HEK293 (cell line): ENCODE measurements around the gene OSBPL10.

ENCODE experiments used
- CTCF ChIA-PET: fragments of 350-600 bp; formaldehyde crosslinking; extraction: SDS; loops from one replicate; lab custom pipeline; 2021; ENCODE audit warnings: antibody characterized with exemption; lab: Yijun Ruan, JAX
- POLR2A ChIA-PET: fragments of 300-600 bp; formaldehyde crosslinking; extraction: SDS; loops from one replicate; lab custom pipeline; 2020; ENCODE audit warnings: antibody characterized with exemption, inconsistent platforms; lab: Yijun Ruan, JAX
- H3K27ac ChIP-seq: fragments of 200-500 bp; sonication (Bioruptor generic); 2 replicates; pipeline ENCODE4 v1.5.1; 2014; ENCODE audit warnings: low read depth, low read length, control low read depth, inconsistent platforms; ENCODE audit errors: extremely low read depth
- H3K36me3 ChIP-seq, 2 experiments: fragments of 200-500 bp in 1 of 2; sonication (Bioruptor generic) in 1 of 2; 1 replicate in 1 of 2; 2 replicates in 1 of 2; pipeline ENCODE4 v1.5.1; 2014 to 2017; ENCODE audit warnings: inconsistent platforms in 2 of 2, low read length in 2 of 2; ENCODE audit not compliant: control insufficient read depth in 2 of 2, insufficient read depth in 1 of 2
- H3K4me1 ChIP-seq: fragments of 200-500 bp; sonication (Bioruptor generic); 2 replicates; pipeline ENCODE4 v1.5.1; 2014; ENCODE audit warnings: mild to moderate bottlenecking, low read length, inconsistent platforms; ENCODE audit not compliant: control insufficient read depth, insufficient read depth
- H3K4me3 ChIP-seq: 2 replicates; pipeline ENCODE4 v1.5.1; 2011; ENCODE audit warnings: low read depth, mild to moderate bottlenecking, control low read depth, low read length, moderate library complexity
- H3K9me3 ChIP-seq: fragments of 200-500 bp; sonication (Bioruptor generic); 2 replicates; pipeline ENCODE4 v1.5.1; 2014; ENCODE audit warnings: low read depth, low read length, inconsistent platforms; ENCODE audit not compliant: control insufficient read depth, insufficient read depth
- GLIS2 ChIP-seq: fragments of 450-650 bp; formaldehyde crosslinking; IDR thresholded peaks from 2 replicates; pipeline ENCODE4 v1.5.1; 2016; ENCODE audit warnings: missing biosample characterization, missing genetic modification characterization
- IKZF3 ChIP-seq: fragments of 450-650 bp; IDR thresholded peaks from 2 replicates; pipeline ENCODE4 v1.5.0; 2018; ENCODE audit warnings: missing biosample characterization, mild to moderate bottlenecking, missing genetic modification characterization, moderate library complexity
- KLF1 ChIP-seq: fragments of 450-650 bp; formaldehyde crosslinking; IDR thresholded peaks from 2 replicates; pipeline ENCODE4 v1.5.1; 2016; ENCODE audit warnings: missing biosample characterization, missing genetic modification characterization
- SCRT1 ChIP-seq: fragments of 450-650 bp; formaldehyde crosslinking; IDR thresholded peaks from 2 replicates; pipeline ENCODE4 v1.5.1; 2016; ENCODE audit warnings: missing biosample characterization, missing genetic modification characterization, borderline replicate concordance
- SCRT2 ChIP-seq: fragments of 450-650 bp; formaldehyde crosslinking; IDR thresholded peaks from 2 replicates; pipeline ENCODE4 v1.5.1; 2016; ENCODE audit warnings: missing biosample characterization, missing genetic modification characterization
- YY2 ChIP-seq: fragments of 450-650 bp; formaldehyde crosslinking; IDR thresholded peaks from 2 replicates; pipeline ENCODE4 v1.5.1; 2016; ENCODE audit warnings: missing biosample characterization, missing genetic modification characterization
- ZBTB8A ChIP-seq: fragments of 450-650 bp; formaldehyde crosslinking; IDR thresholded peaks from 2 replicates; pipeline ENCODE4 v1.5.1; 2016; ENCODE audit warnings: missing biosample characterization, missing genetic modification characterization
- ZFP3 ChIP-seq: fragments of 450-650 bp; formaldehyde crosslinking; IDR thresholded peaks from 2 replicates; pipeline ENCODE4 v1.5.1; 2016; ENCODE audit warnings: low read depth, missing biosample characterization, missing genetic modification characterization
- ZFP37 ChIP-seq: fragments of 450-650 bp; formaldehyde crosslinking; IDR thresholded peaks from 2 replicates; pipeline ENCODE4 v1.5.1; 2016; ENCODE audit warnings: missing biosample characterization, missing genetic modification characterization
- ZNF146 ChIP-seq: fragments of 450-650 bp; formaldehyde crosslinking; IDR thresholded peaks from 2 replicates; pipeline ENCODE4 v1.5.1; 2016; ENCODE audit warnings: missing biosample characterization, missing genetic modification characterization
- ZNF202 ChIP-seq: fragments of 450-650 bp; formaldehyde crosslinking; IDR thresholded peaks from 2 replicates; pipeline ENCODE4 v1.5.1; 2016; ENCODE audit warnings: missing biosample characterization, missing genetic modification characterization, borderline replicate concordance
- ZNF24 ChIP-seq: fragments of 450-650 bp; formaldehyde crosslinking; IDR thresholded peaks from 2 replicates; pipeline ENCODE4 v1.5.1; 2016; ENCODE audit warnings: missing biosample characterization, missing genetic modification characterization
- ZNF404 ChIP-seq: fragments of 450-650 bp; formaldehyde crosslinking; IDR thresholded peaks from 2 replicates; pipeline ENCODE4 v1.5.1; 2017; ENCODE audit warnings: missing biosample characterization, missing genetic modification characterization
- ZNF521 ChIP-seq: fragments of 450-650 bp; formaldehyde crosslinking; IDR thresholded peaks from 2 replicates; pipeline ENCODE4 v1.5.1; 2017; ENCODE audit warnings: missing biosample characterization, mild to moderate bottlenecking, missing genetic modification characterization
- ZNF660 ChIP-seq: fragments of 450-650 bp; IDR thresholded peaks from 2 replicates; pipeline ENCODE4 v1.5.1; 2018; ENCODE audit warnings: missing biosample characterization, mild to moderate bottlenecking, missing genetic modification characterization
- ZNF707 ChIP-seq: fragments of 450-650 bp; formaldehyde crosslinking; IDR thresholded peaks from 2 replicates; pipeline ENCODE4 v1.5.1; 2016; ENCODE audit warnings: missing biosample characterization, missing genetic modification characterization
- ZNF76 ChIP-seq: fragments of 450-650 bp; formaldehyde crosslinking; IDR thresholded peaks from 2 replicates; pipeline ENCODE4; 2016; ENCODE audit warnings: low read depth, missing biosample characterization, missing genetic modification characterization, borderline replicate concordance
- ZNF785 ChIP-seq: fragments of 450-650 bp; formaldehyde crosslinking; IDR thresholded peaks from 2 replicates; pipeline ENCODE4 v1.5.1; 2016; ENCODE audit warnings: missing biosample characterization, missing genetic modification characterization
- ZNF791 ChIP-seq: fragments of 450-650 bp; formaldehyde crosslinking; IDR thresholded peaks from 2 replicates; pipeline ENCODE4 v1.5.1; 2016; ENCODE audit warnings: missing biosample characterization, missing genetic modification characterization
- ZSCAN16 ChIP-seq: fragments of 450-650 bp; formaldehyde crosslinking; IDR thresholded peaks from 2 replicates; pipeline ENCODE4 v1.5.1; 2016; ENCODE audit warnings: missing biosample characterization, missing genetic modification characterization
- ZSCAN23 ChIP-seq: fragments of 450-650 bp; formaldehyde crosslinking; IDR thresholded peaks from 2 replicates; pipeline ENCODE4 v1.5.1; 2016; ENCODE audit warnings: missing biosample characterization, missing genetic modification characterization
- TF ChIP-seq, protein P1 (sequence below): fragments of 450-650 bp; formaldehyde crosslinking; IDR thresholded peaks from 2 replicates; pipeline ENCODE4 v1.5.1; 2016; ENCODE audit warnings: missing biosample characterization, missing genetic modification characterization, low read depth
- TF ChIP-seq, protein P2 (sequence below): fragments of 450-650 bp; formaldehyde crosslinking; IDR thresholded peaks from 2 replicates; pipeline ENCODE4 v1.5.1; 2016; ENCODE audit warnings: missing biosample characterization, missing genetic modification characterization

Gene OSBPL10

GRCh38 chr3:31653464-31653863 lies 327.6 kb downstream of the OSBPL10 start:
- CTCF ChIA-PET: no interaction called here
- Histone ChIP-seq H3K4me1 (no peaks in the 10 kb centered on the region), H3K9me3 (no peaks in the 10 kb centered on the region), H3K36me3 (peaks cover 0 to 2% of the 10 kb centered on the region in 2 experiments; a peak in 1 of 3 replicates), H3K27ac (no peak overlapping the region), H3K4me3 (no peak overlapping the region)
- TF ChIP-seq ZNF791: no peak
- no peak for TF ChIP-seq ZNF660 (tag by site-specific recombination)
- no peak for TF ChIP-seq ZNF707 (tag by site-specific recombination)
- POLR2A ChIA-PET: no interaction called here

DNA sequence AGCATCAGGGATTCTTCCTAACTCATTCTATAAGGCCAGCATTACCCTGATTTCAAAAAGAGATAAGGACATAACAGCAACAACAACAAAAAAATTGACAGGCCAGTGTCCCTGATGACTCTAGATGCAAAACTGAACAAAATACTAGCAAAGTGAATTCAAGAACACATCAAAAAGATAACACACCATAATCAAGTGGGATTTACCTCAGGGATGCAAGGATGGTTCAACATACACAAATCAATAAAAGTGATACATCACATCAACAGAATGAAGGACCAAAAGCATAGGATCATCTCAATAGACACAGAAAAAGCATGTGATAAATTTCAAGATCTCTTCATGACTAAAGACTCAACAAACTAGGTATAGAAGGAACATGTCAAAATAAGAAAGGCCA lies 328.8 kb downstream of the OSBPL10 start:
- H3K9me3 ChIP-seq: no peaks in the 10 kb centered on the region

GRCh38 chr3:31648286-31648968 lies 332.6 kb downstream of the OSBPL10 start:
- no peak overlapping the region for H3K27ac ChIP-seq
- H3K4me1 ChIP-seq: no peaks in the 10 kb centered on the region
- CTCF ChIA-PET: no interaction called here
- H3K9me3 ChIP-seq: no peaks in the 10 kb centered on the region
- TF ChIP-seq KLF1 (tag by site-specific recombination) (no peak), ZNF785 (tag by site-specific recombination) (no peak), ZFP37 (no peak), ZNF24 (no peak), ZNF76 (tag by site-specific recombination) (no peak), IKZF3 (no peak), YY2 (tag by site-specific recombination) (no peak), GLIS2 (tag by site-specific recombination) (no peak), ZSCAN16 (tag by site-specific recombination) (no peak), SCRT1 (tag by site-specific recombination) (peak; percentile 64; the same call in 1 of the 2 replicates), ZNF404 (no peak), ZFP3 (tag by site-specific recombination) (no peak), SCRT2 (tag by site-specific recombination) (peak; percentile 71), ZBTB8A (no peak), ZNF146 (tag by site-specific recombination) (no peak), ZSCAN23 (tag by site-specific recombination) (no peak)
- TF ChIP-seq, protein P1, sequence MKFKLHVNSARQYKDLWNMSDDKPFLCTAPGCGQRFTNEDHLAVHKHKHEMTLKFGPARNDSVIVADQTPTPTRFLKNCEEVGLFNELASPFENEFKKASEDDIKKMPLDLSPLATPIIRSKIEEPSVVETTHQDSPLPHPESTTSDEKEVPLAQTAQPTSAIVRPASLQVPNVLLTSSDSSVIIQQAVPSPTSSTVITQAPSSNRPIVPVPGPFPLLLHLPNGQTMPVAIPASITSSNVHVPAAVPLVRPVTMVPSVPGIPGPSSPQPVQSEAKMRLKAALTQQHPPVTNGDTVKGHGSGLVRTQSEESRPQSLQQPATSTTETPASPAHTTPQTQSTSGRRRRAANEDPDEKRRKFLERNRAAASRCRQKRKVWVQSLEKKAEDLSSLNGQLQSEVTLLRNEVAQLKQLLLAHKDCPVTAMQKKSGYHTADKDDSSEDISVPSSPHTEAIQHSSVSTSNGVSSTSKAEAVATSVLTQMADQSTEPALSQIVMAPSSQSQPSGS: no peak
- TF ChIP-seq, all 188 proteins: peak for 2
- peaks cover 0 to 20% of the 10 kb centered on the region in 2 experiments; a peak in 1 of 3 replicates for H3K36me3 ChIP-seq
- no peak overlapping the region for H3K4me3 ChIP-seq
- POLR2A ChIA-PET: no interaction called here

More for the DNA sequence above, 328.8 kb downstream of the OSBPL10 start:
- Histone ChIP-seq H3K4me1 (no peaks in the 10 kb centered on the region), H3K27ac (no peak overlapping the region), H3K36me3 (peaks cover 0 to 13% of the 10 kb centered on the region in 2 experiments; a peak in 1 of 3 replicates)
- TF ChIP-seq ZNF202: no peak
- TF ChIP-seq, protein P2, sequence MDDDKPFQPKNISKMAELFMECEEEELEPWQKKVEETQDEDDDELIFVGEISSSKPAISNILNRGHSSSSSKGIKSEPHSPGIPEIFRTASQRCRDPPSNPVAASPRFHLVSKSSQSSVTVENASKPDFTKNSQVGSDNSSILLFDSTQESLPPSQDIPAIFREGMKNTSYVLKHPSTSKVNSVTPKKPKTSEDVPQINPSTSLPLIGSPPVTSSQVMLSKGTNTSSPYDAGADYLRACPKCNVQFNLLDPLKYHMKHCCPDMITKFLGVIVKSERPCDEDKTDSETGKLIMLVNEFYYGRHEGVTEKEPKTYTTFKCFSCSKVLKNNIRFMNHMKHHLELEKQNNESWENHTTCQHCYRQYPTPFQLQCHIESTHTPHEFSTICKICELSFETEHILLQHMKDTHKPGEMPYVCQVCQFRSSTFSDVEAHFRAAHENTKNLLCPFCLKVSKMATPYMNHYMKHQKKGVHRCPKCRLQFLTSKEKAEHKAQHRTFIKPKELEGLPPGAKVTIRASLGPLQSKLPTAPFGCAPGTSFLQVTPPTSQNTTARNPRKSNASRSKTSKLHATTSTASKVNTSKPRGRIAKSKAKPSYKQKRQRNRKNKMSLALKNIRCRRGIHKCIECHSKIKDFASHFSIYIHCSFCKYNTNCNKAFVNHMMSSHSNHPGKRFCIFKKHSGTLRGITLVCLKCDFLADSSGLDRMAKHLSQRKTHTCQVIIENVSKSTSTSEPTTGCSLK (tag by site-specific recombination): no peak
- no peak for TF ChIP-seq ZFP37
- no peak for TF ChIP-seq ZNF521
- TF ChIP-seq, all 188 proteins: peak for 0
- no peak overlapping the region for H3K4me3 ChIP-seq
- CTCF ChIA-PET: no interaction called here
- POLR2A ChIA-PET: no interaction called here
